Spinal cord (tissue), 10 donors: Measurements from ENCODE around the gene ZXDB. TPM values are rescaled to one million over a fixed set of nuclear protein-coding genes. Genes with fewer than 3 reads are reported as not detected.
"Not testable (repeated sequence)": the region's sequence is repeated elsewhere in the genome, so short reads cannot be mapped to it uniquely, and the experiment has no call there.

Source experiments
- DNase-seq, 6 donors: peaks; one replicate each; pipeline versions ENCODE4 v3.0.0 to v3.0.0-alpha.2; 2013 to 2015; ENCODE audit warnings: low spot score in 6 of 6, low read depth in 4 of 6
- H3K27ac ChIP-seq: one replicate; pipeline ENCODE4 v1.5.1; 2013; ENCODE audit warnings: low read depth, low read length, control low read depth
- H3K27me3 ChIP-seq: one replicate; pipeline ENCODE4 v1.6.1; 2013; ENCODE audit warnings: low read length; ENCODE audit not compliant: control insufficient read depth, insufficient read depth
- H3K36me3 ChIP-seq: one replicate; pipeline ENCODE4 v1.6.1; 2013; ENCODE audit warnings: low read length; ENCODE audit not compliant: control insufficient read depth, insufficient read depth
- H3K4me1 ChIP-seq: one replicate; pipeline ENCODE4 v1.6.1; 2013; ENCODE audit warnings: low read length; ENCODE audit not compliant: control insufficient read depth, insufficient read depth
- H3K4me3 ChIP-seq: one replicate; pipeline ENCODE4 v1.5.1; 2013; ENCODE audit warnings: low read depth, low read length, control low read depth
- H3K9me3 ChIP-seq: one replicate; pipeline ENCODE4 v1.6.1; 2013; ENCODE audit warnings: low read length; ENCODE audit not compliant: control insufficient read depth, insufficient read depth
- WGBS: methylation state at CpG from one replicate; pipeline ENCODE4 v1.1.5; 2013; ENCODE audit warnings: missing lambda C conversion rate; ENCODE audit not compliant: insufficient coverage; 5-methylcytosine and 5-hydroxymethylcytosine counted together
- long read RNA-seq, 4 donors: transcript quantifications; one replicate each; lab custom pipeline, GENCODE V29; 2026
- polyA plus RNA-seq, 2 donors: library from polyadenylated mRNA; unstranded; fragments of 120-200 nt; gene quantifications; one replicate each; pipeline ENCODE4 v1.2.1, GENCODE V29; 2013; ENCODE audit not compliant: insufficient read length in 2 of 2
- total RNA-seq, 2 donors: library from RNA; depleted of rRNA in 1 of 2; stranded (reverse); fragments of 120-200 nt in 1 of 2; fragments of >200 nt in 1 of 2; gene quantifications; one replicate each; pipeline versions ENCODE4 v1.2.3 to v1.2.4, GENCODE V29; 2013 to 2014
- donor health status: healthy.

ZXDB gene
- total RNA-seq (10 to 100 TPM in 1 of 2 donors, 1 to 10 TPM in 1; 8.9 to 16.2 TPM), polyA plus RNA-seq (10 to 100 TPM; 12.5 to 14.6 TPM)
- long read RNA-seq, donor 1, full-length matches to known transcripts, result 17 of 17 reads
- long read RNA-seq, donor 1, partial matches to known transcripts, result 0 of 17 reads
- long read RNA-seq, donor 1, other reads (novel, unspliced or antisense), result 0 of 17 reads
- long read RNA-seq, donor 2, full-length matches to known transcripts, result 6 of 6 reads
- long read RNA-seq, donor 2, partial matches to known transcripts, result 0 of 6 reads
- long read RNA-seq, donor 2, other reads (novel, unspliced or antisense), result 0 of 6 reads
- long read RNA-seq, donor 3, full-length matches to known transcripts, result 8 of 8 reads
- long read RNA-seq, donor 3, partial matches to known transcripts, result 0 of 8 reads
- long read RNA-seq, donor 3, other reads (novel, unspliced or antisense), result 0 of 8 reads
- long read RNA-seq, donor 4, full-length matches to known transcripts, result 15 of 15 reads
- long read RNA-seq, donor 4, partial matches to known transcripts, result 0 of 15 reads
- long read RNA-seq, donor 4, other reads (novel, unspliced or antisense), result 0 of 15 reads

GRCh38 chrX:57591284-57592159, at the start of gene ZXDB:
Gene ZXDB (plus strand): TSS chrX:57592011. CDS start chrX:57592049, 38 bp downstream.
- not testable (repeated sequence) for H3K4me1 ChIP-seq, H3K9me3 ChIP-seq, H3K27me3 ChIP-seq, H3K36me3 ChIP-seq
- 49% methylated on average over 5 of the region's 39 CpGs for WGBS
- Histone ChIP-seq H3K27ac (peak within 1 kb of the TSS; percentile 50), H3K4me3 (peak within 1 kb of the TSS; percentile 40)
- DNase-seq, result peak in 3 of 6 donors; percentile 21 to 73 (median 42)

GRCh38 chrX:57565198-57565597, 26.6 kb upstream of the ZXDB start:
- Histone ChIP-seq H3K36me3 (no peaks in the 10 kb centered on the region), H3K4me1 (no peaks in the 10 kb centered on the region), H3K27me3 (no peaks in the 10 kb centered on the region), H3K27ac (no peak overlapping the region), H3K4me3 (no peak overlapping the region), H3K9me3 (no peaks in the 10 kb centered on the region)
- no peak for DNase-seq
- WGBS, result 68% methylated on average over 4 of the region's 4 CpGs

DNA sequence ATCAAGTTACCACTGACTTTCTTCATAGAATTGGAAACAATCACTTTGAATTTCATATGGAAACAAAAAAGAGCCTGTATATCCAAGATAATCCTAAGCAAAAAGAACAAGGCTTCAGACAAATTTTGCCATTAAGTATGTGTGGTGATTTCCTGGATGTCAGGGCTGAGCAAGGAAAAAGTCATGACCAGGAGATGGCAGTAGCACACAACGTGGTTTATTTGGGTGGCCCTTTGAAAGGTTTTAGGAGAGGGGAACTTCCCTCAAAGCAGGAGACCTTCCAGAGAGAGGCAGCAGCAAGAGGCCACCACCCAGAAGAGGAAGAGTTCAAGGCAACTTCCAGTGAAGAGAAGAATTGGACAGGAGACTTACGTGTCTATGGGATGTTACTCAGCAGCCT, 18.1 kb upstream of the ZXDB start:
- DNase-seq, result no peak
- H3K4me1 ChIP-seq, result no peaks in the 10 kb centered on the region
- no peaks in the 10 kb centered on the region for H3K27me3 ChIP-seq
- H3K36me3 ChIP-seq, result no peaks in the 10 kb centered on the region
- WGBS, result 8% methylated on average over 2 of the region's 2 CpGs
- H3K4me3 ChIP-seq, result no peak overlapping the region
- H3K27ac ChIP-seq, result no peak overlapping the region
- H3K9me3 ChIP-seq, result no peaks in the 10 kb centered on the region

DNA sequence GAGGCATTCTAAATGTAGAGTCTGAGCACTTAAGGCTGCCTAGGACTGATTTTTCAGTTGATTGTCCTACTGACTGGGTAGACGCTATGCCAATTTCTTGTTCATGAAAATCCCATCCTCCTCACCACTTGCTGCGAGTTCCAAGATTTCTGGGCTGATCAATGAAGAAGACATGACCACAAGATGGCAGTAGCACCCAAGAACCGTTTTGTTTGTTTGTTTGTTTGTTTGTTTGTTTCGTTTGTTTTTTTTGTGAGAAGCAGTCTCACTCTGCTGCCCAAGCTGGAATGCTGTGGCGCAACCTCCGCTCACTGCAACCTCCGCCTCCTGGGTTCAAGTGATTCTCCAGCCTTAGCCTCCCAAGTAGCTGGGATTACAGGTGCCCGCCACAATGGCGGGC, 8.9 kb upstream of the ZXDB start:
- not testable (repeated sequence) for H3K27ac ChIP-seq, H3K9me3 ChIP-seq, H3K4me3 ChIP-seq, H3K4me1 ChIP-seq, H3K36me3 ChIP-seq, H3K27me3 ChIP-seq
- WGBS, result 73% methylated on average over 8 of the region's 9 CpGs
- peak in 1 of 6 donors; percentile 68 for DNase-seq

- WGBS, result 81% methylated on average over 3 of the region's 5 CpGs
- no peak overlapping the region for H3K4me3 ChIP-seq
- H3K36me3 ChIP-seq, result no peaks in the 10 kb centered on the region
- H3K27ac ChIP-seq, result no peak overlapping the region
- no peak for DNase-seq
- no peaks in the 10 kb centered on the region for H3K9me3 ChIP-seq
- H3K4me1 ChIP-seq, result no peaks in the 10 kb centered on the region
- no peaks in the 10 kb centered on the region for H3K27me3 ChIP-seq
Measured at GRCh38 chrX:57583477-57583876, 8.3 kb upstream of the ZXDB start.

DNA sequence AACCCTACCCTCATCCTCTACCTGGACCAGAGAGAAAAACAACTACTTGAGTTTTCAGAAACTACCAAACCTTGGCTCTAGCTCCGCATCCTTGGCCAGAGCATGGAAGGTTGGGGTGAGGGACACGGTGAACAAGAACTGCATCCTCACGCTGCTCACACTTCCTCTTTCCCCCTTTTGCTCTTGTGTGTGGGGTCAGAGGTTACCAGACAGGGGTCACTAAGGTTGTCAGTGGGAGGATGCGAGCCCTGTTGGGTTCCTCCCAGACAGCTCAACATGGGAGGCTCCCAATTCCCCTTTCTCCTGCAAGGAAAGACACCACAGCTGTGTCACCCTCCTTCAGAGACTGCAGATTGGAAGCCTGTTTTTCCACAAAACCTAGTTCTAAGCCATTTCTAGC, 5.5 kb upstream of the ZXDB start:
- DNase-seq, result no peak
- Histone ChIP-seq H3K27me3 (no peaks in the 10 kb centered on the region), H3K4me1 (peaks cover 3% of the 10 kb centered on the region), H3K9me3 (no peaks in the 10 kb centered on the region), H3K27ac (no peak overlapping the region), H3K4me3 (no peak overlapping the region), H3K36me3 (no peaks in the 10 kb centered on the region)
- no CpG with 5 or more reads among the region's 4 CpGs for WGBS

DNA sequence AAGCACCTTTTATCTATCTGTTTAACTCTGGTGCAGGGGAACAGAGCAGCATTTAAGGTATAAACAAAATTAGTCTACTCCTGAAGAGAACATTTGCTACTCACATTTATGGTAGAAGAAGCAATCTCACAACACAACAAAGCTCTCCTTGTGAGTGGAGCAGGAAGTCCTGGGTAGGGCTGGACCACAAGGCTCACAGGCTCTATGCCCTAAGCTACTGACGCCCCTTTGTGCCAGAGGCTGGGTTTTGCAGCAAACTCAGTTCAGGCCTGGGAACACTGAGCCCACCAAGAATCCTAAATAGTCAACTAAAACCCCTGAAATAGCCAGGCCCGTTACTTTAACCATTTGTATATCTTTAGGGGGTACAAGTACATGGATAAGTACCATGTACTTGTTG, 4.7 kb upstream of the ZXDB start:
- WGBS, result 50% methylated on average over 1 of the region's 2 CpGs
- no peak for DNase-seq

GRCh38 chrX:57587607-57588006, 4.2 kb upstream of the ZXDB start:
- no peak for DNase-seq
- Histone ChIP-seq H3K4me3 (no peak overlapping the region), H3K9me3 (no peaks in the 10 kb centered on the region), H3K4me1 (peaks cover 3% of the 10 kb centered on the region), H3K27me3 (no peaks in the 10 kb centered on the region), H3K36me3 (no peaks in the 10 kb centered on the region), H3K27ac (no peak overlapping the region)
- 50% methylated on average over 1 of the region's 2 CpGs for WGBS

More for the DNA sequence above, 4.7 kb upstream of the ZXDB start:
- H3K9me3 ChIP-seq, result no peaks in the 10 kb centered on the region
- no peaks in the 10 kb centered on the region for H3K27me3 ChIP-seq
- no peaks in the 10 kb centered on the region for H3K36me3 ChIP-seq
- H3K4me3 ChIP-seq, result no peak overlapping the region
- H3K27ac ChIP-seq, result no peak overlapping the region
- H3K4me1 ChIP-seq, result peaks cover 3% of the 10 kb centered on the region

DNA sequence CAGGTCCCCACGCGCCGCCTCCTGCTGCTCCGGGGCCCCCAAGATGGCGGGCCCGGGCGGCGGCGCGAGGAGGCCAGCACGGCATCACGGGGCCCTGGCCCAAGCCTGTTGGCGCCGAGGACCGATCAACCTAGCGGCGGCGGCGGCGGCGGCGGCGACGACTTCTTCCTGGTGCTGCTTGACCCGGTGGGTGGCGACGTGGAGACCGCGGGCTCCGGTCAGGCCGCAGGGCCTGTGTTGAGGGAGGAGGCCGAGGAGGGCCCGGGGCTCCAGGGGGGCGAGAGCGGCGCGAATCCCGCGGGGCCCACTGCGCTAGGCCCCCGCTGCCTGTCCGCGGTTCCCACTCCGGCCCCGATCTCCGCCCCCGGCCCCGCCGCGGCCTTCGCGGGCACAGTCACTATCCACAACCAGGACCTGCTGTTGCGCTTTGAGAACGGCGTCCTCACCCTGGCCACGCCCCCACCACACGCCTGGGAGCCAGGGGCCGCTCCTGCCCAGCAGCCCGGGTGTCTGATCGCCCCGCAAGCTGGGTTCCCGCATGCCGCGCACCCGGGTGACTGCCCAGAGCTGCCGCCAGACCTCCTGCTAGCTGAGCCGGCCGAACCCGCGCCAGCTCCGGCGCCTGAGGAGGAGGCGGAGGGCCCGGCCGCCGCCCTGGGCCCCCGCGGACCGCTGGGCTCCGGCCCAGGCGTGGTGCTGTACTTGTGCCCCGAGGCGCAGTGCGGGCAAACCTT, 516 bp downstream of the ZXDB start:
- 22% methylated on average over 58 of the region's 84 CpGs for whole genome bisulfite sequencing
- H3K27me3 ChIP-seq, H3K9me3 ChIP-seq, H3K4me1 ChIP-seq, H3K27ac ChIP-seq, H3K36me3 ChIP-seq: not testable (repeated sequence)
- DNase-seq, result peak in 2 of 6 donors; percentile 35 to 53
- H3K4me3 ChIP-seq, result peak overlapping the region; percentile 18
